Osteoblast (primary cell): ENCODE data around the gene AMOTL1. TPM values are rescaled to one million over a fixed set of nuclear protein-coding genes. Genes with fewer than 3 reads are reported as not detected.

Source experiments
- DNase-seq: peaks from one replicate; pipeline ENCODE4 v3.0.0; 2011; ENCODE audit warnings: low spot score, mixed read lengths; ENCODE audit not compliant: insufficient read length; ENCODE audit errors: missing footprints
- H2AFZ ChIP-seq: 2 replicates; pipeline ENCODE4 v1.6.0; 2011; ENCODE audit warnings: mild to moderate bottlenecking, low read length
- H3K27ac ChIP-seq: 2 replicates; pipeline ENCODE4 v1.5.1; 2011; ENCODE audit warnings: mild to moderate bottlenecking, low read depth, low read length, moderate library complexity
- H3K27me3 ChIP-seq: 2 replicates; pipeline ENCODE4 v1.6.0; 2012; ENCODE audit warnings: mild to moderate bottlenecking, control low read depth, inconsistent platforms, low read length, moderate library complexity; ENCODE audit not compliant: insufficient read depth
- H3K36me3 ChIP-seq: 2 replicates; pipeline ENCODE4 v1.5.1; 2011; ENCODE audit warnings: mild to moderate bottlenecking, low read length, control low read depth, moderate library complexity; ENCODE audit not compliant: insufficient read depth
- H3K4me1 ChIP-seq: 2 replicates; pipeline ENCODE4 v1.5.1; 2011; ENCODE audit warnings: mild to moderate bottlenecking, low read length, control low read depth, moderate library complexity; ENCODE audit not compliant: insufficient read depth
- H3K4me2 ChIP-seq: 2 replicates; pipeline ENCODE4 v1.6.0; 2011; ENCODE audit warnings: mild to moderate bottlenecking, low read length; ENCODE audit not compliant: insufficient read depth
- H3K4me3 ChIP-seq: fragments of 200-600 bp; sonication (generic); 3 replicates; pipeline ENCODE4 v1.5.1; 2012; ENCODE audit warnings: mild to moderate bottlenecking, low read length, inconsistent platforms; ENCODE audit not compliant: insufficient read depth
- H3K79me2 ChIP-seq: 2 replicates; pipeline ENCODE4 v1.6.0; 2012; ENCODE audit warnings: mild to moderate bottlenecking, low read length, control low read depth, inconsistent platforms; ENCODE audit not compliant: insufficient read depth
- H3K9me3 ChIP-seq: 2 replicates; pipeline ENCODE4 v1.5.1; 2011; ENCODE audit warnings: low read depth, low read length, control low read depth
- H4K20me1 ChIP-seq: 2 replicates; pipeline ENCODE4 v1.6.0; 2012; ENCODE audit warnings: mild to moderate bottlenecking, low read length, control low read depth; ENCODE audit not compliant: insufficient read depth
- CTCF ChIP-seq: IDR thresholded peaks from 2 replicates; pipeline ENCODE4 v1.5.1; 2011; ENCODE audit warnings: mild to moderate bottlenecking, low read depth, low read length, moderate library complexity; ENCODE audit errors: extremely low read depth
- total RNA-seq: library from RNA; depleted of rRNA; stranded (reverse); fragments of >200 nt; gene quantifications from 2 replicates; pipeline ENCODE4 v1.2.3, GENCODE V29; 2012

AMOTL1 gene
- total RNA-seq, 1 donor: 53.6 TPM

GRCh38 chr11:94825031-94825430 is 56.9 kb downstream of the AMOTL1 start:
- no peak overlapping the region for H3K4me3 ChIP-seq
- H3K36me3 ChIP-seq: peaks cover 52% of the 10 kb centered on the region
- no peaks in the 10 kb centered on the region for H4K20me1 ChIP-seq
- no peak overlapping the region for H3K4me2 ChIP-seq
- H3K27ac ChIP-seq: no peak overlapping the region
- no peak overlapping the region for H2AFZ ChIP-seq
- H3K4me1 ChIP-seq: no peaks in the 10 kb centered on the region
- no peaks in the 10 kb centered on the region for H3K27me3 ChIP-seq
- peaks cover 42% of the 10 kb centered on the region for H3K79me2 ChIP-seq
- TF ChIP-seq CTCF: no peak
- no peak for DNase-seq
- no peaks in the 10 kb centered on the region for H3K9me3 ChIP-seq

- no peak for DNase-seq
- no peak overlapping the region for H3K4me2 ChIP-seq
- no peaks in the 10 kb centered on the region for H3K27me3 ChIP-seq
- H3K27ac ChIP-seq: no peak overlapping the region
- TF ChIP-seq CTCF: no peak
- no peaks in the 10 kb centered on the region for H4K20me1 ChIP-seq
- no peak overlapping the region for H2AFZ ChIP-seq
- no peak overlapping the region for H3K4me3 ChIP-seq
- peaks cover 39% of the 10 kb centered on the region for H3K79me2 ChIP-seq
- H3K36me3 ChIP-seq: peaks cover 52% of the 10 kb centered on the region
- no peaks in the 10 kb centered on the region for H3K4me1 ChIP-seq
- no peaks in the 10 kb centered on the region for H3K9me3 ChIP-seq
Observed at GRCh38 chr11:94825481-94825880, 57.3 kb downstream of the AMOTL1 start.

- TF ChIP-seq CTCF: no peak
Observed at GRCh38 chr11:94826415-94826814, 58.3 kb downstream of the AMOTL1 start.

GRCh38 chr11:94828088-94828487 is 59.9 kb downstream of the AMOTL1 start:
- Histone ChIP-seq H3K27me3 (no peaks in the 10 kb centered on the region), H2AFZ (no peak overlapping the region), H3K4me3 (no peak overlapping the region), H3K36me3 (peaks cover 54% of the 10 kb centered on the region), H3K4me2 (no peak overlapping the region), H3K4me1 (peaks cover 11% of the 10 kb centered on the region), H3K27ac (no peak overlapping the region), H3K9me3 (no peaks in the 10 kb centered on the region), H3K79me2 (peaks cover 27% of the 10 kb centered on the region), H4K20me1 (peaks cover 3% of the 10 kb centered on the region)
- TF ChIP-seq CTCF: no peak
- no peak for DNase-seq

More at GRCh38 chr11:94826415-94826814, 58.3 kb downstream of the AMOTL1 start:
- H2AFZ ChIP-seq: no peak overlapping the region
- H3K79me2 ChIP-seq: peaks cover 32% of the 10 kb centered on the region
- peaks cover 53% of the 10 kb centered on the region for H3K36me3 ChIP-seq
- H3K9me3 ChIP-seq: no peaks in the 10 kb centered on the region
- H3K4me2 ChIP-seq: no peak overlapping the region
- H3K27ac ChIP-seq: no peak overlapping the region
- peaks cover 3% of the 10 kb centered on the region for H4K20me1 ChIP-seq
- DNase-seq: no peak
- H3K4me3 ChIP-seq: no peak overlapping the region
- H3K4me1 ChIP-seq: peaks cover 6% of the 10 kb centered on the region
- no peaks in the 10 kb centered on the region for H3K27me3 ChIP-seq
